Measurements from ENCODE around the gene EDARADD. TPM values are rescaled to one million over a fixed set of nuclear protein-coding genes. Genes with fewer than 3 reads are reported as not detected.

EDARADD gene
- polyA plus RNA-seq, 4 donors: 7.3 to 8.7 (median 7.6) TPM

DNA sequence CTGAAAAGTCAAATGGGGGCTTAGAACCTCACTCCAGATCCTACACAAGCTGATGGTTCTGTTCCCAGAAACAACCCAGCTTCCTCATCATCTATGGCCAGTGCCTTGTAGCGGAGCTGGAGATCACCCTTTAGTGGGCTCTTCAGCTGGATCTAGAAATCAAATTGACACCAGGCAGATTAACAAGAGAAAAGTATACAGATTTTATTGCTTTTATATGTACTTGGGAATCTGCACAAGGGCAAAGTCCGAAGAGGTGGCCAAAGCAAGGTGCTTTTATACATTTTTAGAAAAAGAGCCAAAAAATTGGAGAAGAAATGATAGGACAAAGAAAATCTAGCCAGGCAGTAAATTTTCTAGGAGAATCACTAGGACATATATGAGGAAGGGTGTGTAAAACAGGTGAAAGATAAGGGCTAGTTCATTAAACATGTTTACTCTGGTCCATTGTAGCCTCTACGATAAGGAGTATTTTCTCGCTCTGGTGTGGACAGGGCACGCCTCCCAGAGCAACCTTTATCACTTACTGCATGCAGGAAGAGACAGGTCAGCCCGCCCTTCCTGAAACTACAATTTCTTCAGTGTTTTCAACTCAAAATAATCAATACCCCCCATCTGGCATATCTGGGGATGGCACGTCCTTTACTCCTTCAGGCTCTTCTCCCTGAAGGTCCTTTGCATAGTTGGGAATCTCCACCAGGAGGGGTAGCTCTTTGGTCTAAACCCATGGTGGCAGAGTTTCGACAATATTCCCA lies 115.7 kb downstream of the EDARADD start:
- no peak for DNase-seq (ENCODE audit: low read depth in 4 of 4, low spot score in 3 of 4)

DNA sequence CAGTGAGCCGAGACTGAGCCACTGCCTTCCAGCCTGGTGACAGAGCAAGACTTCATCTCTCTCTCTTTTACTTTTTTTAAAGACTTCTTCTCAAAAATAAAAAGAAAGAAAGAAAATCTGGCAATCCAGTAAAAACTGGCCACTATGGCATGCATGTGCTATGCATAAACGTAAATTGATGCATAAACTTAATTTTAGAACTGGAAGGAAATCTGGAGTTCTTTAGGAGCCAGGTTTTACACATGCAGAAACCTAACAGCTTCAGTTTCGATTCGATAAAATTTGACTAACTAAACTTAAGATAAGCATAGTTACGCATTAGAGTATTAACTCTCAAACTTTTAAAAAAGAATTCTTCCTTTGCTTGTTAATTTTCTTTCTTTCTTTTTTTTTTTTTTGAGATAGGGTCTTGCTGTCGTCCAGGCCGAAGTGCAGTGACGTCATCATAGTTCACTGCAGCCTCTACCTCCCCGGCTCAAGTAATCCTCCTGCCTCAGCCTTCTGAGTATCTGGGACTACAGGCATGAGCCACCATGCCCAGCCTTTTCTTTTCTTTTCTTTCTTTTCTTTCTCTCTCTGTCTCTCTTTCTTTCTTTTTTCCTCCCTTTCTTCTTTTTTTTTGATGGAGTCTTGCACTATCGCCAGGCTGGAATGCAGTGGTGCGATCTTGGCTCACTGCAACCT lies 117.8 kb downstream of the EDARADD start:
- no peak for DNase-seq (ENCODE audit: low read depth in 4 of 4, low spot score in 3 of 4)

DNA sequence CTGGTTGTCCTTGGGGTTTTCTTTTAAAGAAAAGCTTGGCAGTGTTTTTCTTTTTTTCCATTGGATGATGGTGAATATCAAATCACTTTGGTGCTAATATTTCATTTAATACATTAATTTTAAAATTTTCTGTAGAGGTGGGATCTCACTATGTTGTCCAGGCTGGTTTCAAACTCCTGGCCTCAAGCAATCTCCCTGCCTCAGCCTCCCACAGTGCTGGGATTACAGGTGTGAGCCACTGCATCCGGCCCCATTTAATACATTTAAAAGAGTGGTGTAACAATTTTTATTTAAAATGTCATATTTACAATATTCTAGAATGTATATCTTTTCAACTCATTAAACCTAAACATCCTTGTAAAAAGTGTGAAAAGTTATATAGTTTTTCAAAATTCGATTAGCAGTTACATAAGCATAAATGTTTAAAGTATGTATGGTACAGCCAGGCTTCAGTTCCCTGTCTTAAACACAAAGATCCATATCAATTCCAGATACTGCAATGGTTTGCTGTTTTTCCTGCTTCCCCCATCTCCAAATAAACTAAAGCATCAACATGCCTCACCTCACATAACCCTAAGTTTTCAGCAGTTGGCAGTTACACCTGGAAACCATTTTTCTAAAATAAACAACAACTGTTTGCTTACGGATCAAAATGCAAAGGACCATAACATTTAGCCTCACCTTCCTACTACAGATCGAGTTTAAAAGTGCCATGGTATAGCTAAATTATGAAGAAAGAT lies 120.8 kb downstream of the EDARADD start:
- DNase-seq (ENCODE audit: low read depth in 4 of 4, low spot score in 3 of 4): no peak

DNA sequence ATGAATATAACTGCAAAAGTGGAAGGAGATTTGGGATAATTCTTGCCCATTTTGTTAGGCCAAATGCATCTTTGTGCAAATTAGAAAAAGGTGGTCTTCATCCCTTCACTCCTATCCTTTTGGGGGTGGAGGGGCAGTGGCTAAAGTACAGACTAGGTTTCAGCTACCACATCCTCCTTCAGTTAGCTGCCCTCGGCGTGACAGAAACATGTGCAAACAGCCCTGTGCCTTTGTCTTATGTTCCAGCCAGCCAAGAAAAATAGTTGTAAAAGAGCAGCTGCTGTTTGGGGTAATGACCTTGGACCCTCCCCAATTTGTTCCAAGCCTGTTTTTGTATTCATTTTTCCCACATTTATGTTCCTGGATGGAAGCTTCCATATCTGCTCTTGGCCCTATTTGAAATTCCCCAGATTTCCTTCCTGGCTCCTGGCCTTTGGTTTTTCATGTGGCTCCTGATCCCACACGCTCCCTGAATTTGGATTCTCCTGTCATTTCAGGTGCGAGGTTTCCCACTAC lies 121.4 kb downstream of the EDARADD start:
- DNase-seq (ENCODE audit: low read depth in 4 of 4, low spot score in 3 of 4): no peak

DNA sequence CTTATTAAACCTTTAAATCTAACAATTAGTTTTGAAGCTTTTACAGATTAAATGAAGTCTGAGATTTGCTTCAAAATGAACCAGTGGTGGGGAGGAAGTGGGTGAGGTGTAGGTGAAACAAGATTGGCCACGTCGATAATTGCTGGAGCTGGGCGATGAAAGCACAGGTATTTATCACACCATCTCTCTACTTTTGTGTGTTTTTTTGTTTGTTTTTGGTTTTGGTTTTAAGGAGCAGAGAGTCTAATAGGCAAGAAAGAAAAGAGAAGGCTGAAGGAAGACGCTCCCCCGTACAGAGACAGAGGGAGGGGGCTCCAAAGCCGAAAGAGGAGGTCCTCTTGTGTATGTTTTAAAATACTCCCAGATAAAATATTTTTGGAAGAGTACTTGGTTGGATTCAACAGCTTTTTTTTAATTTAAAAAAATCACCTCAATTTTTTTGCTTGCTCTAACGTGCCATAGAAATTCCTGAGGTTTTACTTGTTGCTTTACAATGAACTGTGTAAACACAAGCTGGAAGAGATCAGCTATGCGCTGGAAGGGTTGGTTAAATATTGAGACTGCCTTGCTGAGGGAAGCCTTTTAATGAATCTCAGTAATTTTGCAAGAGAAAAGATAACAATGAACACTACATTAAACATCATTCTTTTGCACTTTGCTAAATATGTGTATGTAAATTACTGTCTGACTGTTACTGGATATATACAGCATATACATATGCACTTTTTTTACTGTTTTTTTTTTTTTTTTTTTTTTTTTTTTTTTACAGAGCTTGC lies 123.0 kb downstream of the EDARADD start:
- peak in 1 of 4 donors; percentile 58 for DNase-seq (ENCODE audit: low read depth in 4 of 4, low spot score in 3 of 4)

DNA sequence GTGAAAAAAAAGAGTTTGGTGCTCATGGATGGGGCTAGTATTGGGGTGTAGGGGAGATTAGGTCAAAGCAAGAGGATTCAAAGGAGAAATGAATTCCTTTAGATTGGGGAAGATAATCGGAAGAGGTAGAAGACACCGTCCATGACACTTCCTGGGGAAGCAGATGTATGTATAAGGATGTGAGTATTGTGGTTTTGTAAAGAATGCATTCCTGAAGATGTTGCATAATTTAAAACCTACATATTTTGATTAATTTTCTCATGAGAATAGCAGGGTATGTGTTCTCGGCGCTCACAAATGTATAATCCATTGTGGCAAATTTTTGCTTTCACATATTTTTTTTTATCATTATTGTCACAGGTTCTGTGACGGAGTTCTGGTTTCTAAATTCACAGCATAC lies 124.2 kb downstream of the EDARADD start:
- DNase-seq (ENCODE audit: low read depth in 4 of 4, low spot score in 3 of 4): no peak

DNA sequence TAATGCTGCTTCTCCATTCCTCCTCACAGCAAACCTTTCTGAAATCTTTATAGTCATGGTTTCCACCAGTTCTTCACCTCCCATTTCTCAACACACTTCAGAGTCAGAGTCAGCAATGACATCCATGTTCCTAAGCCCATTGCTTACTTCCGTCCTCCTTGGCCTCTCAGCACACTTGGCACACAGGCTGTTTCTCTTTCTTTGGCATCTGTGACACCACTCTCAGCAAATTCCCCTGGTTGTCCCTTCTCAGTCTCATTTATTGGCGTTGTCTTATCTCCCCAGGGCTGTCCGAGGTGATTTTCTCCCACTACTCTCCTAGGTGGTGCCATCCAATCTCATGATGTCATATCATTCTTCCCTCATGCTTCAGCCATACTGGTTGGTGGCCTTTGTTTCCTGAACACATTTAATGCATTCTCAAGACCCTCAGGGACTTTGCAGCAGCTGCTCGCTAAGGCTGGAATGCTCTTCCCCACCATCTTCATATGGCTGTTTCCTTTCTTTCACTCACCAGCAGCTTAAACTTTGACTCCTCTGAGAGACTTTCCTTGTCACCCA lies 126.4 kb downstream of the EDARADD start:
- no peak for DNase-seq (ENCODE audit: low read depth in 4 of 4, low spot score in 3 of 4)

DNA sequence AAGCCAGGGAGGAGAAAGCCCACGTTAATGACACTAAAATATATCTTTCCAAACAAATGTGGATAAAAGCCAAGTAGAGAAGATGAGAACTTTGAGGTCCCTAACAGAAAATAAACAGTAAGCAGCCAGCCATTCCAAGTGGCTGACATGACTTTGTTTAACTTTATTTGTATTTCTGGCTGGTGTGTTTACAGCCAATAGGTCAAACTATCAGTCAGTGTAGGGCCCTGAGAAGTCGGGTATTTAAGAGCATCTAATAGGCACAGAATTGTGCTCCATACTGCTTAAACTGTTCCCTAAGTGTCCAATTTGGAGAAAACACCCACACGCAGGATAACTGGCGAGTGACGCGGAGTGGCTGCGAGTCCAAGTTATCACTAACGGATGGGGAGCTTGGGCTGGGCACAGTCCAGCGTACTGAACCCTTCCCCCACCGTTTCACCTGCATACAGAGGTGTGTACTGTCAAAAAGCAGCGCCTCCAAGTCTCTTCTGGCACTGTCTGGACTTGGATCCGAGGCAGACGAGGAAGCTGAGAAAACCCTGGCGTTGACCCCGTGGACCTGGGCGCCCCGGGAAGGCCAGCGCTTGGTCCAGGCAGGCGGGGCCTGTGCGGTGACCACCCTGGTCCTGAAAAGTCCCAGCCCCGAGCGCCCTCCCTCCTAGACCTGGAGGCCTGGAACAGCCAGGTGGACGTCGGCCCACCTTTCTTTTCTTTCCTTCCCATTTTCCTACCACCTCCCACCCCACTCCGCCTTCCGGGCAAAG lies 129.0 kb downstream of the EDARADD start:
- peak in 1 of 4 donors; percentile 23 for DNase-seq (ENCODE audit: low read depth in 4 of 4, low spot score in 3 of 4)

DNA sequence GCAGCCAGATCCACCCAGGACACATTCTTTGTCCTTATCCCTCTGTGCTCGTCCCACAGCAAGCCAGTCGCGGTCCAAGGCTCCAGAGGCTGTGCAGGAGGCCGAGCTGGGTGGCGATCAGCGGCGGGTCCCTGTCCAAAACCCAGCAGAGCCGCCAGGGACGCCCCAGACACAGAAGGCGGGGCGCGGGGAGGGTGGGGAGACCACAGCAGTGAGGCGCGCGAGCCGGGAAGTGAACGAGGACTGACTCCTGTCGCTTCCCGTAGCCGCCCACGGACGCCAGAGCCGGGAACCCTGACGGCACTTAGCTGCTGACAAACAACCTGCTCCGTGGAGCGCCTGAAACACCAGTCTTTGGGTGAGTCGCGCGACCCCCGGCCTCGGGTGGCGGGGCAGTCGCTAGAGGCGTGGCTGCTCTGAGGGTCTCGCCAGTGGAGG lies 129.6 kb downstream of the EDARADD start, which contains the start of gene LGALS8:
LGALS8 (plus strand) TSS at position 279 of the 438 bp plus-strand sequence. CDS start 2,089 bp downstream, outside the sequence.
- peak in 3 of 4 donors; percentile 59 to 74 (median 72) for DNase-seq (ENCODE audit: low read depth in 4 of 4, low spot score in 3 of 4)

DNA sequence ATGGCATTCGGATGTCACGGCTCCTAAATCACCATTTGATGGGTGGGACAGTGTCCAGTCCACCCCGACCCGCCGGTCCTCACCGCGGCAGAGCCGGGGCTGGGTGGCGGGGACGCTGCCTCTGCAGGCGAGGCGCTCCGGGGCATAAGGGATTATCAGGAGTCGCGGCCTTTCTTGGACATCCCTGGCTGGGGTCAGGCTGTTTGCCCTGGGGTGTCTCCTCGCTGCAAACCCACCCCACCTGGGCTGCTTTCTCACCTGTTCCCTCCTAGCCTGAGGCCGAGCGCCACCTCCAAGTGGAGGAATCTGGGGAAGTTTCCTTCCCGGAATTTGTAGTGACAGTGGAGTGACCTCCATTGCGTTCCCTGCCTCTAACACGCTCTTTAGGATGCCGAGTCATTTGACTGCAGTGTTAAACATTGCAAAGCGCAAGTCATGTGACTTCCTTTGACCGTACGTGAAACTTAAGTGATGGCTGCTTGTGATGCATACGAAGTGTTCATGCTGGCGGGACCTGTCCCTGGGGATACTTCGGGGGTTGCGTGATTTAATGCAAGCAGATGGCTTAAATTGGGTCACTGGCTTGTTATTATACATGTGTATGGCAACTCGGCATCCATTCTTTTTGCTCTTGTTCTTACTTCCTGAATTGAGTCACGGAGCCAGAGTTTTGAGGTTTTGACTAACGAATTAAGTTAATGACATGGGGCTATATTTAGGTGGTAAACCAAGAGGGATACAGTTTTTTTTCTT lies 130.2 kb downstream of the EDARADD start:
- peak in 2 of 4 donors; percentile 49 to 63 for DNase-seq (ENCODE audit: low read depth in 4 of 4, low spot score in 3 of 4)

DNA sequence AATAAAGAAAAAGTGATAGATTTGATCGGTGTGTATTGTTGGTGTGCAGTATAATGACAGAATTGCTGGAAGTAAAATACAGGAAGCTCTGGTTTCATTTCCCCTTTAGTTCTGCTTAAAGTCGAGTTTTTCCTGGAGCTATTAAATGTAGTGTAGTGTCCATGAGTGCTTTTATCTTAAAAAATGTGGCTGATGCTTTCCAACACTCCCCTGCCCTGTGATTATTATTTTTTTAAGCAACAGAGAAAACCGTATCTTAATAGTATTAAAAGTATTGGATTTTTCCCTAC lies 130.8 kb downstream of the EDARADD start:
- DNase-seq (ENCODE audit: low read depth in 4 of 4, low spot score in 3 of 4): no peak

DNA sequence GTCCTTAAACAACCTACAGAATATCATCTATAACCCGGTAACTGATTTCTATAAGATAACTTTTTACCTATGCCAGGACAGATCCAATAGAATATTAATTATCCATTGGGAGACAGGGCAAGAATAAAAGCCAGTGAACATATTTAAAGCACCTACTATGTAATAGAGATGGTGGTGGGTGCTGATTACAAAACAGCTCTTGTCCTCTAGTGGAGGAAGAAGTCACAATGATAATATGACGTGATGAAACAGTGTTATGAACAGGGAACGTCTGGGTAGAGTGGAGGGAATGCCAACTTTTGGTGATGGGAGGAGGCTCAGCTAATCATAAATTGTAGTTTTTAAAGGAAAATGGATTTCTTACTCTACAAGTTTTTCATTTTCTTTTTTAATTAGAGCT lies 132.0 kb downstream of the EDARADD start:
- DNase-seq (ENCODE audit: low read depth in 4 of 4, low spot score in 3 of 4): no peak

DNA sequence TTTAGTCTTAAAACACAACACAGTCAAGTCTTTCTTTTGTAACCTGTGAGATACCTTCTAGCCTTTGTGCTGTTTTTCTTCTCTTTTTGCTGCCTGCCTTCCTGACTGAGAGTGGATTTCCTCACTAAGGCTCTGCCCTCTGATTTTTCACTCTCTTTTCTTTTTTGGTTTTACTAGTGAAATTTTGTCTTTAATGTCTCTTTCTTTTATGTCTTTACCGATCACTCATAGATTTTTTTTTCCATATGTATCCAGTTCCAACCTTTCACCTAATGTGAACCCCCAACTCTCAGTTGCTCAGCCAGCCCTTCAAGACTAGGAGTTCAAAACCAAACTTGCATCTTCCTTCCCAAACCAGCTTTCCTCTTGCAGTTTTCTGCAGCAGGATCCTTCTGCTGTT lies 136.2 kb downstream of the EDARADD start:
- no peak for DNase-seq (ENCODE audit: low read depth in 4 of 4, low spot score in 3 of 4)

DNA sequence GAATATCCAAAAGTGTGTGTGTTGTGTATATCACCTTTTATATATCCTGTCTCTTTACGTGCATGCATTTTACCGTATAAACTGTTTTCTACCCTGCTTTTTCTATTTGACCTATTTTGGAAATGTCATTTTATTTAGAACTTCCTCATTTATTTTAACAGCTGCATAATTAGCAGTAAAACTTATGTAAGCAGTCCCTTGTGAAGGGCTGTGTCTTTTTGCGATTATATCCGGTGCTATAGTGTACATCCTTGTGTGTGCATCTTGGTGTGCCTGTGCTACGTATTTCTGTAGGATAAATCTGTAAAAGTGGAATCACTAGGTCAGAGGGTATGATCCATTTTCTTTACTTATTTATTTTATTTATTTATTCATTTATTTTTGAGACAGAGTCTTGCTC lies 136.9 kb downstream of the EDARADD start:
- no peak for DNase-seq (ENCODE audit: low read depth in 4 of 4, low spot score in 3 of 4)

DNA sequence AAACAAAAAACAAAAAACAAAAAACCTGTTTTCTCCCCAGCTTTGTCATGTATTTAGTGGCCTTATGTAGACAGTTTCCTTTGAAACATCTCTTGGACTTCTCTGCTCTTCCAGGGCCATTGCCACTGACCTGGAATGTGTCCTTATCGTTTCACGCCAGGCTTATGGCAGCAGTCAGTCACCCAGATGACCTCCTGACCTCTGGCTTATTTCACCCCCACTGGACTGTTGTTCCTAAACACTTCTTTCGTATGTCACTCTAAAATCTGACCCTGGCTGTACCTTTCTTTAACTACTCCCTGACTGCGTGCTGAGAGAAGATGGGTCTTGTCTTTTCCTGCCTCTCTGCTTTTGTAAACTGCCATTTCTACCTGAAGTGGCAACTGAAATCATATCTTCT lies 138.8 kb downstream of the EDARADD start:
- DNase-seq (ENCODE audit: low read depth in 4 of 4, low spot score in 3 of 4): no peak

DNA sequence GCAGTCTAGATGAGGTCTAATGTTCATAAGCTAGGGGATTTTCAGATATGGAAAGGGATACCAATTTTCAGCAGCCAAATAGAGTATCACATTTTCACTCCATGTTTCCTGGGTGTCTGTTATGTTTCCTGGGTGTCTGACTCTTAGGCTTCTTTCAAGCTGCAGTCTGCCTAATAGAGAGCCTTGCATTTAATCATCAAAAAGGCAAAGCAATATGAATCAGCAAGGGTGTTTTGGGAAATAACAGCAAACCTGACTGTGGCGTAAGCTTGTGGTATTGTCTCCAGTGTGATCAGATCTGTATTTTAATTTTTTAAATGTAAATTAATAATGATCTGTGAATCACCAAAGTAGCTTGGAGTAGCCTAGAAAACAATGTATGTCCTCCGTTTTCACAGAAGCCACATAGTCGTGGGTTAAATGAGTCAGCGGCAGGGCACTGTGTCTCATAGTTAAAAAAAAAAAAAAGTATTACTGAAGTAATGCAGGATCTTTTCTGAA lies 140.1 kb downstream of the EDARADD start:
- no peak for DNase-seq (ENCODE audit: low read depth in 4 of 4, low spot score in 3 of 4)

Data from right renal pelvis (tissue), 4 donors.